Fibroblast of skin of right quadriceps (primary cell): Measurements from ENCODE around the gene MRPS31.
A peak's percentile ranks its signal among the peaks of the same experiment; 100 is the strongest.

Experiments used
- DNase-seq: peaks from one replicate; pipeline ENCODE4 v3.0.0-alpha.2; 2013

Gene MRPS31

GRCh38 chr13:40770934-40771618 is at the start of gene MRPS31:
MRPS31 (minus strand) TSS chr13:40771190; CDS start chr13:40771136, 54 bp downstream.
- peak; percentile 92 for DNase-seq

GRCh38 chr13:40819797-40820315 is 48.9 kb upstream of the MRPS31 start:
- DNase-seq: no peak

GRCh38 chr13:40818926-40819325 is 47.9 kb upstream of the MRPS31 start:
- DNase-seq: no peak

- no peak for DNase-seq
These were observed 43.8 kb upstream of the MRPS31 start for GRCh38 chr13:40814803-40815202.

- DNase-seq: peak; percentile 5
These were observed 42.9 kb upstream of the MRPS31 start for GRCh38 chr13:40813667-40814454.

GRCh38 chr13:40812724-40813445 is 41.9 kb upstream of the MRPS31 start:
- DNase-seq: peak; percentile 30

- no peak for DNase-seq
These were observed 41.1 kb upstream of the MRPS31 start for GRCh38 chr13:40812102-40812501.

- no peak for DNase-seq
These were observed 38.5 kb upstream of the MRPS31 start for GRCh38 chr13:40809471-40809870.

- DNase-seq: no peak
These were observed 35.3 kb upstream of the MRPS31 start for GRCh38 chr13:40806241-40806640.

GRCh38 chr13:40803316-40803715 is 32.3 kb upstream of the MRPS31 start:
- DNase-seq: no peak

GRCh38 chr13:40801255-40802217 is 30.5 kb upstream of the MRPS31 start:
- DNase-seq: no peak

GRCh38 chr13:40800559-40800958 is 29.6 kb upstream of the MRPS31 start:
- DNase-seq: no peak

- DNase-seq: no peak
These were observed 28.5 kb upstream of the MRPS31 start for GRCh38 chr13:40799508-40799907.

- no peak for DNase-seq
These were observed 27.4 kb upstream of the MRPS31 start for GRCh38 chr13:40798380-40798779.

- DNase-seq: no peak
These were observed 25.7 kb upstream of the MRPS31 start for GRCh38 chr13:40796649-40797048.

- no peak for DNase-seq
These were observed 23.7 kb upstream of the MRPS31 start for GRCh38 chr13:40794414-40795368.

- no peak for DNase-seq
These were observed 22.3 kb upstream of the MRPS31 start for GRCh38 chr13:40793339-40793738.

GRCh38 chr13:40792284-40793051 is 21.5 kb upstream of the MRPS31 start:
- no peak for DNase-seq

GRCh38 chr13:40790154-40790616 is 19.2 kb upstream of the MRPS31 start:
- no peak for DNase-seq
